ENCODE data around the gene CIP2A.

GRCh38 chr3:108528459-108529252, 60.6 kb downstream of the CIP2A start:
- TF ChIP-seq, protein P1, sequence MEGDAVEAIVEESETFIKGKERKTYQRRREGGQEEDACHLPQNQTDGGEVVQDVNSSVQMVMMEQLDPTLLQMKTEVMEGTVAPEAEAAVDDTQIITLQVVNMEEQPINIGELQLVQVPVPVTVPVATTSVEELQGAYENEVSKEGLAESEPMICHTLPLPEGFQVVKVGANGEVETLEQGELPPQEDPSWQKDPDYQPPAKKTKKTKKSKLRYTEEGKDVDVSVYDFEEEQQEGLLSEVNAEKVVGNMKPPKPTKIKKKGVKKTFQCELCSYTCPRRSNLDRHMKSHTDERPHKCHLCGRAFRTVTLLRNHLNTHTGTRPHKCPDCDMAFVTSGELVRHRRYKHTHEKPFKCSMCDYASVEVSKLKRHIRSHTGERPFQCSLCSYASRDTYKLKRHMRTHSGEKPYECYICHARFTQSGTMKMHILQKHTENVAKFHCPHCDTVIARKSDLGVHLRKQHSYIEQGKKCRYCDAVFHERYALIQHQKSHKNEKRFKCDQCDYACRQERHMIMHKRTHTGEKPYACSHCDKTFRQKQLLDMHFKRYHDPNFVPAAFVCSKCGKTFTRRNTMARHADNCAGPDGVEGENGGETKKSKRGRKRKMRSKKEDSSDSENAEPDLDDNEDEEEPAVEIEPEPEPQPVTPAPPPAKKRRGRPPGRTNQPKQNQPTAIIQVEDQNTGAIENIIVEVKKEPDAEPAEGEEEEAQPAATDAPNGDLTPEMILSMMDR (IDR thresholded peaks at IDR 0.05): no peak
- TF ChIP-seq POLR2A (IDR thresholded peaks at IDR 0.05): no peak

Measured in esophagus squamous epithelium (tissue), 4 donors.